ENCODE measurements around the gene SYNE2. TPM values are rescaled to one million over a fixed set of nuclear protein-coding genes. Genes with fewer than 3 reads are reported as not detected.

Gene SYNE2
- total RNA-seq, 4 donors from 2014 or later = 96.9 to 207 (median 182) TPM

- Histone ChIP-seq H3K4me1 (peaks cover 3 to 21% of the 10 kb centered on the region in 2 donors), H3K36me3 (no peaks in the 10 kb centered on the region), H3K9me3 (no peaks in the 10 kb centered on the region), H3K4me3 (peak overlapping the region; percentile 67 to 86 (median 82)), H3K27ac (peak overlapping the region; percentile 88 to 94 (median 94)), H3K27me3 (no peaks in the 10 kb centered on the region)
- intact Hi-C loops (cut with DNase I; ENCODE audit: low total_unique reads) (loop anchor here (1.0 to 10.0 kb wide), 6 partner anchors 126 to 533 kb away; partner anchors contain the start of genes MTHFD1, SGPP1 and WDR89), in situ Hi-C loops (cut with MboI; ENCODE audit: low sequenced_read_pairs in 4 of 4) (no loop called here)
- no peak for DNase-seq
- ATAC-seq = no peak
- no peak for TF ChIP-seq CTCF (IDR thresholded peaks at IDR 0.05 in 4 of 5, conservative IDR thresholded peaks at IDR 0.05 in 1 of 5)
- TF ChIP-seq POLR2A (IDR thresholded peaks at IDR 0.05) = no peak
These were observed 1.5 kb downstream of the SYNE2 start for GRCh38 chr14:63854330-63854729.

- H3K4me3 ChIP-seq = peak overlapping the region in 3 of 4 donors; percentile 10 to 78 (median 11)
- H3K4me1 ChIP-seq = peaks cover 3 to 21% of the 10 kb centered on the region in 2 donors
- no peaks in the 10 kb centered on the region for H3K36me3 ChIP-seq
- H3K9me3 ChIP-seq = no peaks in the 10 kb centered on the region
- ATAC-seq = no peak
- TF ChIP-seq CTCF (IDR thresholded peaks at IDR 0.05 in 4 of 5, conservative IDR thresholded peaks at IDR 0.05 in 1 of 5) (no peak), POLR2A (IDR thresholded peaks at IDR 0.05) (no peak)
- no peak for DNase-seq
- in situ Hi-C loops (cut with MboI; ENCODE audit: low sequenced_read_pairs in 4 of 4) = no loop called here
- intact Hi-C loops (cut with DNase I; ENCODE audit: low total_unique reads) = loop anchor here (10.0 kb wide), 2 partner anchors 260 to 420 kb away; no protein-coding TSS in a partner anchor
- peak overlapping the region in 3 of 4 donors; percentile 25 to 94 (median 93) for H3K27ac ChIP-seq
- H3K27me3 ChIP-seq = no peaks in the 10 kb centered on the region
These were observed 2.5 kb downstream of the SYNE2 start for GRCh38 chr14:63855281-63855680.

- Histone ChIP-seq H3K4me1 (peaks cover 5 to 18% of the 10 kb centered on the region in 2 donors), H3K9me3 (no peaks in the 10 kb centered on the region), H3K36me3 (no peaks in the 10 kb centered on the region), H3K27me3 (no peaks in the 10 kb centered on the region), H3K27ac (no peak overlapping the region), H3K4me3 (no peak overlapping the region)
- TF ChIP-seq CTCF (IDR thresholded peaks at IDR 0.05 in 4 of 5, conservative IDR thresholded peaks at IDR 0.05 in 1 of 5) (no peak), POLR2A (IDR thresholded peaks at IDR 0.05) (no peak)
- no peak for ATAC-seq
- DNase-seq = no peak
- intact Hi-C loops (cut with DNase I; ENCODE audit: low total_unique reads) (loop anchor here (2.0 to 10.0 kb wide), 3 partner anchors 17 to 423 kb away; no protein-coding TSS in a partner anchor), in situ Hi-C loops (cut with MboI; ENCODE audit: low sequenced_read_pairs in 4 of 4) (no loop called here)
These were observed 4.7 kb downstream of the SYNE2 start for GRCh38 chr14:63857466-63858030.

- H3K4me3 ChIP-seq = no peak overlapping the region
- peaks cover 26 to 27% of the 10 kb centered on the region in 2 donors for H3K4me1 ChIP-seq
- in situ Hi-C loops (cut with MboI; ENCODE audit: low sequenced_read_pairs in 4 of 4) (no loop called here), intact Hi-C loops (cut with DNase I; ENCODE audit: low total_unique reads) (loop anchor here (5.0 kb wide), 1 partner anchor 357 kb away; no protein-coding TSS in a partner anchor)
- no peaks in the 10 kb centered on the region for H3K27me3 ChIP-seq
- no peaks in the 10 kb centered on the region for H3K36me3 ChIP-seq
- H3K9me3 ChIP-seq = no peaks in the 10 kb centered on the region
- ATAC-seq (no peak), DNase-seq (no peak)
- TF ChIP-seq POLR2A (IDR thresholded peaks at IDR 0.05) (no peak), CTCF (IDR thresholded peaks at IDR 0.05 in 4 of 5, conservative IDR thresholded peaks at IDR 0.05 in 1 of 5) (no peak)
- H3K27ac ChIP-seq = no peak overlapping the region
These were observed 7.3 kb downstream of the SYNE2 start for GRCh38 chr14:63860146-63860545.
